ENCODE results near the gene SNRNP40. TPM values are rescaled to one million over a fixed set of nuclear protein-coding genes. Genes with fewer than 3 reads are reported as not detected.

SNRNP40 gene
- total RNA-seq (2022; extraction: Qiagen RNA extraction): 40.2 to 51.4 TPM (median 42.9 TPM) in 5 replicates

DNA sequence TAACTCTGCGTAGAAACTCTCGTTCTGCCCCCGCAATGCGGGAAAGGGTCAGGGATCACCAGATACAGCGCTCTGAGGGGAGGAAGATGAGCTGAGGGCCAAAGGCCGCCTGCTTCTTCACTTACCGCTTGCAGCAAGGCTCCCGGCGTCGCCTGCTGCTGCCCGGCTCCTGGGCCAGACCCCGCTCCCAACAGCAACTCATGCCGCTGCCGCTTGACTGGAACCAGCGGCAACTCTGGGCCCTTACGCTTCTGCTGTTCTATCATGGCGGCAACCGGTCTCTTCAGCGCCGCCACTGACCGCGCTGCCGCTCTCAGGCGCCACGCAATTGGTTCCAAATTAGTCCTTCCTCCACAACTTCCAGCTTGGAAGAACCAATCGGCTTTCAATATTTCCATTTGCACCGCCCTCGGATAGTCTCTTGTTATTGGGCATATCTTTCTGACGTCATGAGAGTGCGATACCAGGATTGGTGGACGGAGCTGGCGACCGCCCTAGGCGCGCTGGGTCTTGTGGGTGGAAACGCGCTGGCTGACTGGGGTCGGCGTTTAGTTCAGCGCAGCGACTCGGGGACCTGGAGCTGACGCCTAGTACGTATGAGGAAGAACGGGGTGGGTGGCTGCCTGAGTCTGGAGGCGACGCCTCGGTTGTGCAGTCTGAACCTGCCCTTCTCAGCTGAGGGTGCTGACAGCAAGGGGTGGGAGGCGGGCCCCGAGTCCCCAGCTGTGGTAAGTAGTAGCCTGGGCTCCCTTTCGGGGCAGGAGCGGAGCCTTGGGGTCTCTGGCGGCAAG is at the start of gene SNRNP40, which contains the start of gene ZCCHC17:
SNRNP40 (minus strand) TSS at position 303 of the 791 bp plus-strand sequence; CDS start at position 266, 37 bp downstream.
ZCCHC17 (plus strand) TSS at position 547 of the 791 bp plus-strand sequence. CDS start 13,067 bp downstream, outside the sequence.

DNA sequence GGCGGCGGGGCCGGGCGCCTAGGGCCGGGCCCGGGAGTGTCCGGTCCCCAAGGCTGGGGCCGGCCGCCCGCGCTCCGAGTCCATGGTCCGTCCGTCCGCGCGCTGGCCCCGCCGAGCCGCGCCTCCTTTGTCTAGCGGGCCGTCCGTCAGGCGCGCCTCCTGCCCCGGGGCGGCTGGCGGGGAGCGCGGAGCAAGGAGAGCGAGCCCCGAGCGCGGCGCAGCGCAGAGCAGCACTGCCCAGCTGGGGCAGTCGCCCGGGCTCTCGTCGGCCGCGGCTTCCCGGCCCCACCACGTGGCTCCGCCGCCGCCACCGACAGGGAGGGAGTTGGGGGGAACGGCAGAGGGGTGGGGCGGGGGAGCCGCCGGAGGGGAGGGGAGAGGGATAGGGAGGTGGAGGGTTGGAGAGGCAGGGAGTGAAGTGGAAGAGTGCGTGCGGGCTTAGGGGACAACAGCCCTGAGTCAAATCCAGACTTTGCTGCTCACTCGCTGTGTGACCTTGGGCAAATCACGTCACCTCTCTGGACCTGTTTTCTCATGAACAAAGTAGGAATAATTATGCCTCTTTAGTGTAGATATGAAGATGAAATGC is 56.8 kb downstream of the SNRNP40 start, which contains the start of gene NKAIN1:
NKAIN1 (minus strand) TSS at position 235 of the 589 bp plus-strand sequence. CDS start 340 bp downstream, outside the sequence.

Other genes starting within 250 kb of the SNRNP40 start
- gene PUM1, start 231.1 kb downstream of the SNRNP40 start, total RNA-seq (2022; extraction: Qiagen RNA extraction): 24.9 to 34.5 TPM (median 31.8 TPM) in 5 replicates
- 0.99 to 1.4 TPM (median 1.3 TPM) in 5 replicates for gene NKAIN1, start 56.9 kb downstream of the SNRNP40 start, total RNA-seq (2022; extraction: Qiagen RNA extraction)
- 21.8 to 26.7 TPM (median 23.2 TPM) in 5 replicates for gene ZCCHC17, start 244 bp upstream of the SNRNP40 start, total RNA-seq (2022; extraction: Qiagen RNA extraction)
- not detected in 5 replicates for gene FABP3, start 76.3 kb upstream of the SNRNP40 start, total RNA-seq (2022; extraction: Qiagen RNA extraction)
- 17.5 to 33.5 TPM (median 29.6 TPM) in 5 replicates for gene SERINC2, start 116.4 kb upstream of the SNRNP40 start, total RNA-seq (2022; extraction: Qiagen RNA extraction)